ENCODE measurements around the gene ZSCAN18.

The ZSCAN18 gene

DNA sequence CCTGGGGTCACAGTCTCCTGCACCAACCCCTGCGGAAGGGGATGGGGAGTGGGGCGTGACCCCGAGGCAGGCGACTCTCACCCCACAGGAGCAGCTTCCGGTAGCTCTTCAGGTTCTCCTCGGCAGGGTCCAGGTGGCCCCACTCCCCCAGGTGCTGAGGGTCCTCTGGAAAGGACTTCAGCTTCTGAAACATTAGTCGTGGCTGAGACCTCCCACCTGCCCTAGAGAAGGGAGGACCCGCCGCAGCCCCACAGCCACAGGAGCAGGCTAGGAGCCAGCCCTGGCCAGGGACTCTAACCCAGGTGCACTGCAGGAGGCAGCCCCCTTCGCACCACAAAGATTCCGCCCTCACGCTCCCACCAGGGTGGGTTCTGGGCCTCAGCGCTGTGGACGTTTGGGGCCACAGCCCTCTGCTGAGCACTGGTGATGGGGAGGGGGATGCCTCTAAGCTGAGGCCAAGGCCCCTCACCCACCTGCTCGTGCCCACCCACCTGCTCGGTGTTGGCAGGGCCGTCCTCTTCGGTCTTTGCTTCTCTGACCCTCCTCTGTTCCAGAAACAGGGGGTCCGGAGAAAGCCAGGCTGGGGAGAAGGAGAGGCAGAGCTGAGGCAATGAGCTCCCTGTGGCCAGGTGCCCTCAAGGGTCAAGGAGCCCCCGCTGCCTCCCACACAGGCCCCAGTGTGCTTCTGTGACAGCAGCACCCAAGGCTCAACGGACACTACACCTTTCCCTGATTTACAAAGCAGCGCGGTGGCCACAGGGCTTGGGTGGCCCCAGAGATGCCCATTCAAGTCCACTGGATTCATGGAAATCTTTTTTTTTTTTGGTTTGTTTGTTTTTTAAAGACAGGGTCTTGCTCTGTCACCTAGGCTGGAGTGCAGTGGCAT lies 11.0 kb downstream of the ZSCAN18 start:
- DNase-seq (ENCODE audit: insufficient read length, low spot score) (no peak), FAIRE-seq (no peak)
- TF ChIP-seq, protein P1, sequence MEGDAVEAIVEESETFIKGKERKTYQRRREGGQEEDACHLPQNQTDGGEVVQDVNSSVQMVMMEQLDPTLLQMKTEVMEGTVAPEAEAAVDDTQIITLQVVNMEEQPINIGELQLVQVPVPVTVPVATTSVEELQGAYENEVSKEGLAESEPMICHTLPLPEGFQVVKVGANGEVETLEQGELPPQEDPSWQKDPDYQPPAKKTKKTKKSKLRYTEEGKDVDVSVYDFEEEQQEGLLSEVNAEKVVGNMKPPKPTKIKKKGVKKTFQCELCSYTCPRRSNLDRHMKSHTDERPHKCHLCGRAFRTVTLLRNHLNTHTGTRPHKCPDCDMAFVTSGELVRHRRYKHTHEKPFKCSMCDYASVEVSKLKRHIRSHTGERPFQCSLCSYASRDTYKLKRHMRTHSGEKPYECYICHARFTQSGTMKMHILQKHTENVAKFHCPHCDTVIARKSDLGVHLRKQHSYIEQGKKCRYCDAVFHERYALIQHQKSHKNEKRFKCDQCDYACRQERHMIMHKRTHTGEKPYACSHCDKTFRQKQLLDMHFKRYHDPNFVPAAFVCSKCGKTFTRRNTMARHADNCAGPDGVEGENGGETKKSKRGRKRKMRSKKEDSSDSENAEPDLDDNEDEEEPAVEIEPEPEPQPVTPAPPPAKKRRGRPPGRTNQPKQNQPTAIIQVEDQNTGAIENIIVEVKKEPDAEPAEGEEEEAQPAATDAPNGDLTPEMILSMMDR (IDR thresholded peaks at IDR 0.05; ENCODE audit: insufficient read depth, missing control alignments) = no peak

DNA sequence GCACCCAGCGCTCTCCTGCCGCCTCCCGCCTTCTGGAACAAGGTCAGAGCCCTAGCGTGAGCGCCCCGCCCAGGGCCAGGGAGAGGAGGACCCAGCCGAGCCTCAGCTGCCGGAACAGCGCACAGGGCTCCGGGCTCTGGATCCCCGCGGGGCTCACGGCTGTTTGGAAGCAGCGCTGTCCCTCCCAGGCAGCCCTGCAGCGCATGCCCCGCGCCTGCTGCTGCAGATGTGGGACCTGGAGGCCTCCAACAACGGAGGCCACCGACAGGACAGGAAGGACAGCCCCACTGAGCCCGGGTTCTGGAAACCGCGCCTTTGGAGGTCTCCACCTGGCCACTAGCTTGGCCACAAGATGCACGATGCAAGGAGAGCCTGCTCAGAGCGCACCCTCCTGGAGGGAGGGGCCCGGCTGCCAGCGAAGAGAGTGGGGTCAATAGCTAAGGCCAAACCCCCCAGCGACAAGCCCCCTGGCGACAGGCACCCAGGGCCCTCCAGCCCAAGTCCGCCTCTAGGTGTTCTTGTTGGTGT lies 12.6 kb downstream of the ZSCAN18 start:
- no peak for DNase-seq (ENCODE audit: insufficient read length, low spot score)
- FAIRE-seq = no peak
- TF ChIP-seq, protein P1 (IDR thresholded peaks at IDR 0.05; ENCODE audit: insufficient read depth, missing control alignments) = no peak

DNA sequence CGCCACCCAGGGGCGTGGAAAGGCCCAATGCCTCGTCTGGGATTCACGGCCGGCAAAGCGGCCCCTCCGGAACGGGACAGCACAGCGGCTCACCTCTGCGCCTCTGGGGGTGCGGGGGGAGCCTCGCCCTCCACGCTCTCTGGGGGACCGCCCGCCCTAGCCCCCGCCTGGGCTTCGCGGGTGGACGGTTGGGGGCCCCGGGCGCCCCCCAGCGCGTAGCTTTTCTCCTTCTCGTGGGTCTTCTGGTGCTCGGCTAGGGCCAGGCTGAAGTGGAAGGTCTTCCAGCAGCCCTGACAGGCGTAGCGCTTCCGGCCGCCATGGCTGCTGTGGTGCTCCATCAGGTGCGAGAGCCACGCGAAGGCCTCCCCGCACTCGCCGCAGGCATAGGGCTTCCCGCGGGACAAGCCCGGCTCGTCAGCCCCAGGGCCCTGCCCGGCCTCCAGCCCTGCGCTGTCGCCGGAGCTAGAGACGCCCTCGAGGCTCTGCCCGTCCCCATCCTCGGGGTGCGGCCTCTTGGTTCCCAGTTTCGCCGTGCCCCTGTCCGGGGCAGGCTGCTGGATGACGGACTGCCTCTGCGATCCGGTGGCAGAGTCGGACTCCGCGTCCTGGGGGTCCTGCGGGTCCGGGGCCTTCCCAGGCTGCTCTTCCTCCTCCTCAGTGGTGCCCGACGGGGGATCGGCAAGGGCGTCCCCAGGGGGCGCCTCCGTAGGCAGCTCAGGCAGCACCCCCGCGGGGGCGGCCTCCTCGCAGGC lies 13.3 kb downstream of the ZSCAN18 start:
- TF ChIP-seq, protein P1 (IDR thresholded peaks at IDR 0.05; ENCODE audit: insufficient read depth, missing control alignments) = no peak
- FAIRE-seq (no peak), DNase-seq (ENCODE audit: insufficient read length, low spot score) (no peak)

DNA sequence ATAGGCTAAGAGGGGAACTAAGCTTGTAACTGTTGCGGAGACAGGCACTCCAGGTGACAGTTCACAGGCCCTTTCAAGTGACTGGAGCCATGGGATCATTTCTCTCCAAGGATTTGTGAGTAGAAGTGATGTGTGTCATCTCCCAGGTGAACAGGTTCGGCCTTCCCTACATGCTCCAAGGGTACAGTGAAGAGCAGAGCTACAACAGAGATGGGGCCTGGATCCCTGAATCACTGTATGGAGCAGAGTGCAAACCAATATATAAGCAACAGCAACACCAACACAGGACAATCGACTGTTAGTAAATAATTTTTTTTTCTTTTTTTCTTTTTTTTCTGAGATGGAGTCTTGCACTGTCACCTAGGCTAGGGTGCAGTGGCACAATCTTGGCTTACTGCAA lies 15.0 kb downstream of the ZSCAN18 start:
- FAIRE-seq = no peak
- no peak for DNase-seq (ENCODE audit: insufficient read length, low spot score)
- TF ChIP-seq, protein P1 (IDR thresholded peaks at IDR 0.05; ENCODE audit: insufficient read depth, missing control alignments) = no peak

DNA sequence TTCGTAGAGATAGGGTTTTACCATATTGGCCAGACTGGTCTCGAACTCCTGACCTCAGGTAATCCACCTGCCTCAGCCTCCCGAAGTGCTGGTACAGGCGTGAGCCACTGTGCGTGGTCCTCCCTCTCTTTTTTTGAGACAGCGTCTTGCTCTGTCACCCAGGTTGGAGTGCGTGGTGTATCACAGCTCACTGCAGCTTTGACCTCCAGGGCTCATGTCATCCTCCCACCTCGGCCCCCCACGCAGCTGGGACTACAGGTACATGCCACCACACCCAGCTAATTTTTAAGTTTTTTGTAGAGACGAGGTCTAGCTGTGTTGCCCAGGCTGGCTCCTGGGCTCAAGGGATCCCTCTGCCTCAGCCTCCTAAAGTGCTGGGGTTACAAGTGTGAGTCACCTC lies 18.2 kb downstream of the ZSCAN18 start:
- TF ChIP-seq, protein P1 (IDR thresholded peaks at IDR 0.05; ENCODE audit: insufficient read depth, missing control alignments) = no peak
- FAIRE-seq = no peak

DNA sequence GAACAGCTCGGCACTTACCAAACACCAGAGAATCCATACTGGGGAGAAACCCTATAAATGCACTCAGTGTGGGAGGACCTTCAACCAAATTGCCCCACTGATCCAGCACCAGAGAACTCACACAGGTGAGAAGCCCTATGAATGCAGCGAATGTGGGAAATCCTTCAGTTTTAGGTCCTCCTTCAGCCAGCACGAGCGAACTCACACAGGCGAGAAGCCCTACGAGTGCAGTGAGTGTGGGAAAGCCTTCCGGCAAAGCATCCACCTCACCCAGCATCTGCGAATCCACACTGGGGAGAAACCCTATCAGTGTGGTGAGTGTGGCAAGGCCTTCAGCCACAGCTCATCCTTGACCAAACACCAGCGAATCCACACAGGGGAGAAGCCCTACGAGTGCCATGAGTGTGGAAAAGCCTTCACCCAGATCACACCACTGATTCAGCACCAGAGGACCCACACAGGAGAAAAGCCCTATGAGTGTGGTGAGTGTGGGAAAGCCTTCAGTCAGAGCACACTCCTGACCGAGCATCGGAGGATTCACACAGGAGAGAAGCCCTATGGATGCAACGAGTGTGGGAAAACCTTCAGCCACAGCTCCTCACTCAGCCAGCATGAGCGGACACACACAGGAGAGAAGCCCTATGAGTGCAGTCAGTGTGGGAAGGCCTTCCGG lies 30.7 kb downstream of the ZSCAN18 start:
- FAIRE-seq (no peak), DNase-seq (ENCODE audit: insufficient read length, low spot score) (no peak)
- TF ChIP-seq, protein P1 (IDR thresholded peaks at IDR 0.05; ENCODE audit: insufficient read depth, missing control alignments) = no peak

More for the DNA sequence above, 18.2 kb downstream of the ZSCAN18 start:
- no peak for DNase-seq (ENCODE audit: insufficient read length, low spot score)
